LNCaP clone FGC (cell line): ENCODE measurements around the gene TYR.
"Not testable (repeated sequence)": the region's sequence is repeated elsewhere in the genome, so short reads cannot be mapped to it uniquely, and the experiment has no call there.

Experiments
- DNase-seq: peaks from one replicate; pipeline ENCODE4 v3.0.0-alpha.2; 2011; ENCODE audit warnings: low read depth
- H3K4me3 ChIP-seq: 2 replicates; pipeline ENCODE4 v1.5.1; 2011; ENCODE audit warnings: mild to moderate bottlenecking, low read depth, low read length, control low read depth
- TF ChIP-seq, protein P1 (sequence below): IDR thresholded peaks from 2 replicates; pipeline ENCODE4 v1.5.1; 2012; ENCODE audit warnings: mild to moderate bottlenecking; ENCODE audit not compliant: control insufficient read depth, insufficient read depth; ENCODE audit errors: extremely low read depth

The TYR gene

GRCh38 chr11:89267660-89268302 is 90.1 kb downstream of the TYR start:
- TF ChIP-seq, protein P1, sequence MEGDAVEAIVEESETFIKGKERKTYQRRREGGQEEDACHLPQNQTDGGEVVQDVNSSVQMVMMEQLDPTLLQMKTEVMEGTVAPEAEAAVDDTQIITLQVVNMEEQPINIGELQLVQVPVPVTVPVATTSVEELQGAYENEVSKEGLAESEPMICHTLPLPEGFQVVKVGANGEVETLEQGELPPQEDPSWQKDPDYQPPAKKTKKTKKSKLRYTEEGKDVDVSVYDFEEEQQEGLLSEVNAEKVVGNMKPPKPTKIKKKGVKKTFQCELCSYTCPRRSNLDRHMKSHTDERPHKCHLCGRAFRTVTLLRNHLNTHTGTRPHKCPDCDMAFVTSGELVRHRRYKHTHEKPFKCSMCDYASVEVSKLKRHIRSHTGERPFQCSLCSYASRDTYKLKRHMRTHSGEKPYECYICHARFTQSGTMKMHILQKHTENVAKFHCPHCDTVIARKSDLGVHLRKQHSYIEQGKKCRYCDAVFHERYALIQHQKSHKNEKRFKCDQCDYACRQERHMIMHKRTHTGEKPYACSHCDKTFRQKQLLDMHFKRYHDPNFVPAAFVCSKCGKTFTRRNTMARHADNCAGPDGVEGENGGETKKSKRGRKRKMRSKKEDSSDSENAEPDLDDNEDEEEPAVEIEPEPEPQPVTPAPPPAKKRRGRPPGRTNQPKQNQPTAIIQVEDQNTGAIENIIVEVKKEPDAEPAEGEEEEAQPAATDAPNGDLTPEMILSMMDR: no peak
- DNase-seq: no peak
- H3K4me3 ChIP-seq: no peak overlapping the region

- H3K4me3 ChIP-seq, DNase-seq: not testable (repeated sequence)
Observed at GRCh38 chr11:89272540-89273088, 94.9 kb downstream of the TYR start.

- DNase-seq, H3K4me3 ChIP-seq: not testable (repeated sequence)
Observed at GRCh38 chr11:89273220-89273619, 95.5 kb downstream of the TYR start.

- DNase-seq: no peak
- H3K4me3 ChIP-seq: no peak overlapping the region
- TF ChIP-seq, protein P1: no peak
Observed at GRCh38 chr11:89275966-89276365, 98.3 kb downstream of the TYR start.

- no peak overlapping the region for H3K4me3 ChIP-seq
- TF ChIP-seq, protein P1: no peak
- no peak for DNase-seq
Observed at GRCh38 chr11:89279176-89279575, 101.5 kb downstream of the TYR start.

GRCh38 chr11:89281032-89281677 is 103.5 kb downstream of the TYR start:
- DNase-seq, H3K4me3 ChIP-seq: not testable (repeated sequence)

DNA sequence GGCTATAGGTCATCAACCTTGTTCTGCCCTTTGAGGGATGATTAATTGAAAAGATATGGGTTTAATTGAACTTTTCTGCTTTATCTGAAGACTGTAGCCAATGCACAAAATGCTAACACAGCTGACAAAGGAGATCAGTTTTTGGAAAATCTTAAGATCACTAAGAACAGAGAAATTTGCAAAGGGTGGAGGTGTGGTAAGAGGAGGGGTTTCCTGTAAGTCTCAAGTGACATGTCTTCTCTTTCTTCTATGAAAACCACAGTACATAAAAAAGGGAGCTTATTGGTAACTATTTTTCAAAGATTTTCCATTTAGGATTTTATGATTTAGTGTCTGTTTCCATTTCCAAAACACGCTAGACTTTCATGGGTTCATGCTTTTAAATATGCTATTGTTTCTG is 108.9 kb downstream of the TYR start:
- not testable (repeated sequence) for DNase-seq

DNA sequence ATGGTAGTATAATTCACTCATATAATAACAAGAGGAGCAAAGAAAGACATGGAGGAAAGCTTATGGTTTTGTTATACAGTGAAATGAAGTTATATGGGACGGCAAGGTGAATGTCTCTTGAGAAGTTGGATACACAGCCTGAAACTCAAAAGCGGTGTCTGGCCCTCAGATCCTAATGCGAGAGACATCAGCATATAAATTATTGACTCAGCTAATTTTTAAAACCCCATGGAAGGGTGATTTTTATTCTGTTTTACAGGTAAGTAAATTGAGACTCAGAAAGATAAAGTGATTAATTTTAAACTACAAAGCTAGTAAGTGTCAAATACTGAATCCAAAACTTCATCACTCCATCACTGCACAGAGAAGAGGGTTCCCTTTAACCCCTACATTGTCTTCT is 110.3 kb downstream of the TYR start:
- not testable (repeated sequence) for H3K4me3 ChIP-seq, DNase-seq

More for the DNA sequence above, 108.9 kb downstream of the TYR start:
- not testable (repeated sequence) for H3K4me3 ChIP-seq

DNA sequence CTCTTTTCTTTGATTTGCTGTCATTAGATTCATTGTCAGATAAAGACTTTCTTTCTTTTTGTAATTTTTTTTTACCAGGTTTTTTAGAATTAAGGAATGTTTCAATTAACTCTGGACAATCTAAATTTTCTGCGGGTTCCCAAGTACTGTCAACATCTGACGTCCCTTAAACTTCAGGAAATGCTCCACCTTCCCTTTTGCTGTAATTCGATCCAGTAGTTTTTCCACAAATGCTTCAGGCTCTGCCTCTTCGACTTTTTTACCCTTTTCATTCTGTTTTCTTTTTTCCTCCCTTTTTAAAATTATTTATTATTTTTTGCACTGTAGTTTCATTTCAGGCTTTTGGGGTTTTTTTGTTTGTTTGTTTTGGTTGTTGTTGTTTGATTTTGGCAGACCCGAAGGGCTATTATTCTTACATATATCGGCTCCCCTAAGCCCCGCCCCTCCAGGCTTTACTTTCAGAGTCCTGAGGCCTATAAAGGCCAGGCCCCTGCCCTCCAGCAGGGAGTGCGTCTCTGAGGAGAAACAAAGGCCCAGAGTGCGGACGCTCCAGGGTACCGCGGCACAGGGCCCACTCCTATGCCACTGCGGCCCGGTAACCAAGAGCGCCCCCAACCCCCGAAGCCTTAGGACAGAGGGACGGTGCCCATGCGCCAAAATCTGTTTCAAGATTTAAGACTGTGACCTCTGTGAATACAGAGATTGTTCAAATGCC is 116.4 kb downstream of the TYR start:
- no peak for DNase-seq
- H3K4me3 ChIP-seq: no peak overlapping the region
- TF ChIP-seq, protein P1: no peak

DNA sequence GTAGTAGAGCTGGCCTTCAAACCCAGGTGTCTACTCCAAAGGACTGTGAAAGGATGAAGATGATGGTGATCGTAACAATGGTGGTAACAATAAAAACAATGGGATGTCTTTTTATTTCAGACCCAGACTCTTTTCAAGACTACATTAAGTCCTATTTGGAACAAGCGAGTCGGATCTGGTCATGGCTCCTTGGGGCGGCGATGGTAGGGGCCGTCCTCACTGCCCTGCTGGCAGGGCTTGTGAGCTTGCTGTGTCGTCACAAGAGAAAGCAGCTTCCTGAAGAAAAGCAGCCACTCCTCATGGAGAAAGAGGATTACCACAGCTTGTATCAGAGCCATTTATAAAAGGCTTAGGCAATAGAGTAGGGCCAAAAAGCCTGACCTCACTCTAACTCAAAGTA is 117.3 kb downstream of the TYR start:
- H3K4me3 ChIP-seq, DNase-seq: not testable (repeated sequence)

GRCh38 chr11:89303029-89303428 is 125.4 kb downstream of the TYR start:
- DNase-seq, H3K4me3 ChIP-seq: not testable (repeated sequence)

GRCh38 chr11:89308272-89308671 is 130.6 kb downstream of the TYR start:
- not testable (repeated sequence) for DNase-seq

GRCh38 chr11:89309321-89309985 is 131.8 kb downstream of the TYR start:
- not testable (repeated sequence) for H3K4me3 ChIP-seq, DNase-seq

More at GRCh38 chr11:89308272-89308671, 130.6 kb downstream of the TYR start:
- not testable (repeated sequence) for H3K4me3 ChIP-seq

DNA sequence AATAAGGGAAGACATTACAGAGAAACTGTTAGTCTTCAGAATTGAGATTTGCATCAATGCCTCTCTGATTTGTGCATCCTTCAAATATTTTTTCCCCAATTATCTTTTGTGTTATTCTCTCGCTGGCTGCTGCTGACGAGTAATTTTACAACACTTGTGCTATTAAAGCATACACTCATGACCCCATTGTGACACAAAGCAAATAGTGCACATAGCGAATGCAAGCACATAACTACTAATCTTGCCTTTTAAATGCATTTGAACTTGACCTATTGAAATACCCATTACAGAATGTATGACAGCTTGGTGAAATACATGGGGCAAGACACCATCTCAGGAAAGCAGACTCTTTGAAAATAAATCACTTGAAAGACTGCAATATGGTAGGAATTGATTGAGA is 132.9 kb downstream of the TYR start:
- not testable (repeated sequence) for H3K4me3 ChIP-seq, DNase-seq
